ENCODE data around the gene MIOS.
"Not testable (repeated sequence)": the region's sequence is repeated elsewhere in the genome, so short reads cannot be mapped to it uniquely, and the experiment has no call there.

MIOS gene

DNA sequence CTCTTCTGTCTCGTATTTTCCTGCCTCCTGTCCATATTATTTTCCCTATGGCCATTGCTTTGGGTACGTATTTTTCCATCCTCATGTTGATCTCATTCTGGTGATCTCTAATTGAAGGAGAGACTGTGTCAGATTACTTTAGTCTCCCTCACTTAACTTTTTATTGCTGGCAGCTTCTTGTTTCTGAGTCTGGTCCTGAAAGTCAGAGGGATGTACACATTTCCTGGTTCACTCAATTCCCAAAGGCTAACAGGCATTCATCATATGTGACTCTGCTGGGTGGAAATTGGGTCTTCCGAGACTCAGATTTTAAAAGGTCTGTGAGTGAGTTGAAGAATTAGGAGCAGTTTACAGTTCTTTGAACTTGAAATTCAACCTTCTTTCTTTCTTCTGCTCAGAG, 84.8 kb downstream of the MIOS start:
- DNase-seq = no peak

DNA sequence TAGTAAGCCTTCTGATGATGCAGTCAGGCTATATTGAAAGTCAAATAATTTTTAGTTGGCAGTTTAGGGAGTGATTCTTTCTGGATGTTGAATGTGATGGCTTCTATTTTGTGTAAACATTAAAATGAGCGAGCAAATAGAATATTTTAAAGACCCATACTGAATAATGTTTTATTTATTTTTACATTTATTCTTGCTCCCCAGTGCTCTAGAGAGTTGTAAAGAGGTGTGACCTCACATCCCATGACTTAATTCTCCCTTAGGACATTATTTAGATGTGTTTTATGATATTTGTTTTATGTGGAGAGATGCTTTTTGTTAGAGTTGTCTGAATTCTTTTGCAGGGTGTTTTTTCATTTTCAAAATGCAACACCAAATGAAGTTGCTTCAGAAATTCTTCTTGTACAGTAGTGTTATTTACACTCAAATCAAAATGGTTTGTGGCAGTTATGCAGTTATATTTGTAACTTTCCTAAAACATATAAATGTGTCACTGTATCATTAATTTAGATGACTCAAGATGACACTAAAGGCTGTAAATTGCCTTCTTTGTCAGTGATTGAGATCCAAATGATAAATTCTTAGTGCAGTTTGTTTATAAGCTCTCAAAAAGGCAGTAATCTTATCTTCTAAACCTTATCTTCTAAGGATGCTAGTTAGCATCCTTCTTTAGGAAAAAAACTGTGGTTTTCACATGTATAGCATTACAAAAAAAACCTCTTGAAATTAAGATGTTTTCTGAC, 86.3 kb downstream of the MIOS start:
- DNase-seq = no peak

DNA sequence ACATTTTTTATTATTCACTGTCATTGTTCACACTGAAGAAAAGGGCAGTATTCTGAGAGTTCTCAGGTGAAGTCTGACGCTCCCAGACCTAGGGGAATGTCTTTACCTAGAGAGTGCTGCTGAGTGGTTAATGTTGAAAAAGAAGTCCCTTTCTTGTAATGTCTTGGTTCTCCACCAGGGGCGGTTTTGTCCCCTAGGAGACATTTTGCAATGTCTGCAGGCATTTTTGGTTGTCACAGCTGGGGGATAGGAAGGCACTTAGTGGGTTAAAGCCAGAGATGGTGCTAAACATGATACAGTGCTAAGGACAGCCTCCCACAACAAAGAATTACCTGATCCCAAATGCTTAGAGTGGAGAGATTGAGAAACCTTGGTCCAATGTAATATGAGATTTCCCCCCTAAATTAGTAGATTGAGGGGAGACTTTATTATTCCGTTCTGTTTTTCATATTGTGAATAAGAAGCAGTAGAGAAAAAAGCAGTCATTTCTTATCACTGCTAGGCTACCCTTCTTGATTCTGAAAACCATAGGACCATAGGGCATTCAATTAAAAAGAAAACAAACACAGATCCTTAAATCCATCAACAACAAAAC, 87.0 kb downstream of the MIOS start:
- DNase-seq = no peak

DNA sequence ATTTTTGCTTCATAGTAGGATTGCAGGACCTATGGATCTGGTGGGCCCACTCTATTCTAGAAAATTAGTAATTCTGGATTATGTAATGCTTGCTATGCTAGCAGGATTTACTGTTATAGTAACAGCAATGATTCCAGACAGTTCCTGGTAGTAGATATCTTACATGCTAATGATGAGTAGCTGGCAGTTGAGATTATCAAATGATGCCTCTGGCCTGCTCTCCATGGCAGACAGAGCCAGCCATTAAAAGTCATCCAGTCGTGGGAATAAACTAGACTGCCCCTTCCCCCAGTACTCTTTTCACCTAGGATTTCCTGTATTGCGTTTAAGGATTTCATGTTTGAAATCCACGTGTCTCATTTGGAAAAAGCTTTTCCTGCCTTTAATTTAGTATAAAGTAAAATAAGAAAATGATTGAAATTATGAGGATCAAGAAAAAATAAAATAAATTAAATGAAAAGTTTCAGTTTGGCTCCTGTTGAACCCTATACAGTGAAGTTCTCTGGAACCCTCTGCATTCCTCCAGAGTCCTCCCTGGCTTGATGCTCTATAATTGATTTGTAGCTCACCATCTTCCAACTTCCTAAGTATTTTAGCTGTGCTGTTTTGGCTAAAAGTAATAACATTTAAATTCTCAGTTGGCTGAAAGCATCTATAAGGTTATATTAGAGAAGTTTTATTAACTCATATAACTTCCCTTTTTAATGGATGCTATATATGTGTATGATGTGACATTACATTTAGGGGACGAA, 88.5 kb downstream of the MIOS start:
- DNase-seq = no peak

DNA sequence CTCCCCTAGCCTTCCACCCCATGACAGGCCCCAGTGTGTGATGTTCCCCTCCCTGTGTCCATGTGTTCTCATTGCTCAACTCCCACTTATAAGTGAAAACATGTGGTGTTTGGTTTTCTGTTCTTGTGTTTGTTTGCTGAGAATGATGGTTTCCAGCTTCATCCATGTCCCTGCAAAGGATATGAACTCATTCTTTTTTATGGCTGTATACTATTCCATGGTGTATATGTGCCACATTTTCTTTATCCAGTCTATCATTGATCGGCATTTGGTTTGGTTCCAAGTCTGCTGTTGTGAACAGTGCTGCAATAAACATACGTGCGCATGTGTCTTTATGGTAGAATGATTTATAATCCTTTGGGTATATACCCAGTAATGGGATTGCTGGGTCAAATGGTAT, 89.8 kb downstream of the MIOS start:
- not testable (repeated sequence) for DNase-seq

Data from activated CD4-positive, CD25-positive, alpha-beta regulatory T cell treated with anti-CD3 and anti-CD28 coated beads, Interleukin-2, amount 50 U/mL, for 72 hours (primary cell).